ENCODE measurements around the gene UBE2E1.
"Not testable (repeated sequence)": the region's sequence is repeated elsewhere in the genome, so short reads cannot be mapped to it uniquely, and the experiment has no call there.

UBE2E1 gene

GRCh38 chr3:23823620-23824019 is 17.9 kb downstream of the UBE2E1 start:
- DNase-seq, result no peak

- no peak for DNase-seq
Measured at GRCh38 chr3:23824699-23825444, 19.1 kb downstream of the UBE2E1 start.

GRCh38 chr3:23825802-23826201 is 20.0 kb downstream of the UBE2E1 start:
- DNase-seq, result no peak

- DNase-seq, result no peak
Measured at GRCh38 chr3:23826382-23827064, 20.8 kb downstream of the UBE2E1 start.

GRCh38 chr3:23829242-23829934 is 23.6 kb downstream of the UBE2E1 start:
- no peak for DNase-seq

GRCh38 chr3:23830869-23831484 is 25.2 kb downstream of the UBE2E1 start:
- DNase-seq, result no peak

- DNase-seq, result no peak
Measured at GRCh38 chr3:23831517-23832394, 26.0 kb downstream of the UBE2E1 start.

GRCh38 chr3:23832523-23832922 is 26.8 kb downstream of the UBE2E1 start:
- DNase-seq, result no peak

GRCh38 chr3:23834082-23834870 is 28.5 kb downstream of the UBE2E1 start:
- DNase-seq, result no peak

GRCh38 chr3:23835087-23835486 is 29.3 kb downstream of the UBE2E1 start:
- DNase-seq, result no peak

- no peak for DNase-seq
Measured at GRCh38 chr3:23835802-23836201, 30.0 kb downstream of the UBE2E1 start.

GRCh38 chr3:23836536-23837230 is 30.9 kb downstream of the UBE2E1 start:
- no peak for DNase-seq

- no peak for DNase-seq
Measured at GRCh38 chr3:23837286-23837685, 31.5 kb downstream of the UBE2E1 start.

GRCh38 chr3:23837691-23838090 is 31.9 kb downstream of the UBE2E1 start:
- DNase-seq, result no peak

GRCh38 chr3:23840521-23840920 is 34.8 kb downstream of the UBE2E1 start:
- no peak for DNase-seq

GRCh38 chr3:23843869-23844268 is 38.1 kb downstream of the UBE2E1 start:
- DNase-seq, result no peak

- no peak for DNase-seq
Measured at GRCh38 chr3:23845326-23846216, 39.8 kb downstream of the UBE2E1 start.

- DNase-seq, result not testable (repeated sequence)
Measured at GRCh38 chr3:23849462-23849861, 43.7 kb downstream of the UBE2E1 start.

GRCh38 chr3:23856286-23856685 is 50.5 kb downstream of the UBE2E1 start:
- no peak for DNase-seq
